Colon (tissue), 2 donors: ENCODE measurements around the gene COL27A1.

Experiments
- FAIRE-seq: peaks from 2 replicates; lab custom pipeline; 2012; peaks lifted over from hg19 to GRCh38; lab: Jason Lieb, UNC
- donor health status: control.
- donor health status: control.

The COL27A1 gene

DNA sequence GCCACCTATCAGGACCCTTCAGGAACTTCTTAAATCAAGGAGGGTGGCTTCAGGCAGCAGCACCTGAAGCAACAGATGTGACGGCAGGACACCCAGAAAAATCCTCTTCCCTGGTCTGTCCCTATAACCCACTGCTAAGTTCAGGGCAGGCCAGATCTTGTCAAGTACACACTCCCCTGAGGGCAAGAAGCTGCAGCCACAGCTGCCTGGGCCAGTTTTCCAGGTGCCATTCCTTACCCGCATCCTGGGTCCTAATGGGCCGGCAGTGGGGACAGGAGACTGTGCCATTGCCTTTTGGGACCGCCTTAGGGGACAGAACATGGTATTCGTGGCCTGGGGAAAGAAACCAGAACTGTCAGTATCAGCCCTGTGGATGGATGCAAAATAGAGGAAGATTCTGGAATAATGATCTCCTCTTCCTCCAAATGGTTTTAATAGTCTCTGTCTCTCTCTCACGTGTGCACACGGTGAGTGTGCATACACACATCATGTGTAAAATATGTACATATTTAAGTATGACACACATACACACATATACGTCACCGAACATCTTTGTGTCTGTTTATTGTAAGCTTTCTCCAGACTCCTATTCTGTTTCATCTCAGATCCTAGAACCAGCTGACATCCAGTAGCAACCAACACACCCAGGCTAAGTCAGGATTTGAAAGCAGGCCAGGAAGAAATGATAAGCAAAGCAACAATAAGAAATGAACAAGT is 188.3 kb downstream of the COL27A1 start:
- no peak for FAIRE-seq

DNA sequence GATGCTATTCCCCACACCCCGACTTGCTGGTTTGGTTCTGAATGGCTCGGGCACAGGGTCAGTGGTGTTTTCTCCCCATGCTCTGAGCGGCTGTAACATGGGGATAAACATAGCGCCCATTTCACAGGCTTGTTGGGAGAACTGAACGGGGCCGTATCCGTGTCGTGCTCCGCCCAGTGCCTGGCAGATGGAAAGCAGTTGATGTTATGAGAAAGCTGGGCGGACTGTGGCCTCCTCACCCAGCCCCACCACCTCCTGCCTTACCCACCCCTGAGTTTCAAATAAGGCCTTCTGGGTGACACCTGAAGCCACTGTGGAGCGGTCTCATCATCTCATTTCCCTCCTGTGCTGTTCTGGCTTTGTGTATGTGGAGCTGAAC is 188.8 kb downstream of the COL27A1 start:
- no peak for FAIRE-seq

DNA sequence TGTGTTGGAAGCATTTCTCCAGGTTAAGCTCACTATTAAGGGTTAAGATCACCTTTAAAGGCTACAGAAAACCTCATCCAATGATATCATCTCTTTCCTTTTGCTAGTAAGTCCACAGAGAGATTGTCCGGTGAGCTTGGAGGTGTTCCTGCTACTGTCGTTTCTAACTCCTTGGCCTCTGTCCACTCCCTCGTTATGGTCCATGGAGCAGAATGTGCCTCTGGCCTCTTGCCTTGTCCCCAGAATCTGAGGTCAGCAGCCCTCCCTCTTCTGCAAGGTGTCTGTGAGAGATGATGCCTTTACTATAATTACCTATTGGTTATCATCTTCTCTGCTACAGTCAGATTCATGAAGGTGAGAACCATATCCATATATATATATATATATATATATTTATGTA is 189.4 kb downstream of the COL27A1 start:
- FAIRE-seq = no peak

DNA sequence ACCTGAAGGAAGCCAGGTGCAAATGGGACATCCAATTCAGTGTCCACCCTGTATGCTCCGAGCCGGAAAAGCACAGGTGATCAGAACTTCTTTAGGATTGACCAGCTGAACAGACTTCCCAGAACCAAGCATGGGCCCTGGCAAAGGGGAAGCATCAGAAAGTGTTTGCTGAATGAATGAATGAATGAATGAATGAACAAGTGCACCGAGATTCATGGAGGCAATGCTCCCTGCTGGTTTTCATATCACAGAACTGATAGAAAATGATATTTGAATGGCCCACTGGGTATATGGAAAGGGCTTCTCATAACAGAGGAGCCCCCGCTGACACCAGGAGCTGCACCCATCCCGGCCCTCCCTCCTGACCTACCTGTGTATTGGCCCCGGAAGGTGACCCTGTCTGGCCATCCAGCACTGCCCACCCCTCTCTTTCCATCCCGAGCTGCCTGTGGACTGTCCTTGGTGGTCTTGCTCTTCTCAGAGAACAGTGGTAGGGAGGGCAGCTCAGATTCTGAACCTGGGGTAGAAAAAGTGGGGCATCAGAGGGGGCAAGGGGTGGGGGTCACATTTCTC is 190.2 kb downstream of the COL27A1 start:
- FAIRE-seq = no peak

DNA sequence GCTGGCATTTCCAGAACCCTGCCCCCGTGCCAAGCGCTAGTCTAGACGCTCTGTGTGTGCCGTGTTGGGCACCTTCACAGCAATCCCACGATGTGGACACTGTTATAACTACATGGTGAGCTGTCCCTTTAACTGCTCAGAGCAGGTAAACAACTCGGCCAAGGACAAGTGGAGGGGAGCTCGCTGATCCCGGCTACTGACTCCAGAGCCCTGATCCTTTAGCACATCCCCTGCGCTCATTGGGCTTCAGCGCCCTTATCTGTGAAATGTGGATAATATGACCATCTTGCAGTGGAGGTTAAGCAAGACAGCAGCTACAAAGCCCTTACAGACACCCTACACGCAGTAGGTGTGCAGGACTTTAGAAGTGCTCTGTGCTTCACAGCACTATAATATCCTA is 190.8 kb downstream of the COL27A1 start:
- no peak for FAIRE-seq

DNA sequence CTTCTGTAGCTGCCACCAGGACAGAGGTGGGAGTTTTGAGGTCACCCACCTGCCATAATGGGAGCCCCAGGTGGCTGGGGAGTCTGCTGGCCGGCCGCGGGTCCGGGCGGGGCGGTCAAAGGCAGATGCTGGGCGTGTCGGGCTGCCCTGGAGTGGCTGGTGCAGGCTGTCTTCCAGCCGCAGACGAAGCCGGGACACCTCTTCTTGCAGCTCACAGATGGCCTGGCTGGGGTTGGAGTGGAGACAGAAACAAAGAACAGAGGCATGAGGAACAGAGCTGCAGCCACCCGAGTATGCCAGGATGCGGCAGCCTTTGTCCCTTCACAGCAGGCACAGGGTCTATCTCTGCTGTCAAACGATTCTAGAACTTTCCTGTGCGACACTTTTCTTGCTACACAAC is 192.3 kb downstream of the COL27A1 start:
- no peak for FAIRE-seq

DNA sequence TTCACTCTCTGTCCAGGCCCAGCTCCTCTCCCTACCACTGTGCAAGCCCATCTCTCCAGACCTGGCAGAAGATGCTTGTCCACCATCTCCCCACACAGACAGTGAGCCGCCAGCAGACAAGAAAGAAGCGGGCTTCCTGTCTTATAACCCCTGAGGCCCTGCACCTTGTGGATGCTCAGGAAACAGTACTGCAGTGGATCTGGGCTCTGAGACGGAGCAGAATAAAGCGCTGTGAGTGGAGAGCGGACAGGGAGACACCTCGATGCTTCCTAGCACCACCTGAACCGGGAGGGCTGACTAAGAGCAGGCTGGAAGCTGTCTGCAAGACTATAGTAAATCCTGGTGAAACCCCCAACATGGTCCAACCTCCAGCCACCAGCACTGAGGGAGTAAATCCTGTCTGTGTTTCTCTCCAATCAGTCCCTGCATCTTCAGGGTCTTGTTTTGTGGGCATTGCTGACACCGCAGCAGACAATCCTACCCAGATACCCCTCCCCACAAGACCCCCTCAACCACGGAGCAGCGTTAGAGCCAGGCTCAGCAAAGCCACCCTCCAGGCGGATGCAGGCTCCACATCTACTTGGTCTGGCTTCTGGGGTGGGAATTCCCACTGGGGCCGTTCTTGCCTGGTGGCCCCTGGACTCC is 193.0 kb downstream of the COL27A1 start:
- no peak for FAIRE-seq

DNA sequence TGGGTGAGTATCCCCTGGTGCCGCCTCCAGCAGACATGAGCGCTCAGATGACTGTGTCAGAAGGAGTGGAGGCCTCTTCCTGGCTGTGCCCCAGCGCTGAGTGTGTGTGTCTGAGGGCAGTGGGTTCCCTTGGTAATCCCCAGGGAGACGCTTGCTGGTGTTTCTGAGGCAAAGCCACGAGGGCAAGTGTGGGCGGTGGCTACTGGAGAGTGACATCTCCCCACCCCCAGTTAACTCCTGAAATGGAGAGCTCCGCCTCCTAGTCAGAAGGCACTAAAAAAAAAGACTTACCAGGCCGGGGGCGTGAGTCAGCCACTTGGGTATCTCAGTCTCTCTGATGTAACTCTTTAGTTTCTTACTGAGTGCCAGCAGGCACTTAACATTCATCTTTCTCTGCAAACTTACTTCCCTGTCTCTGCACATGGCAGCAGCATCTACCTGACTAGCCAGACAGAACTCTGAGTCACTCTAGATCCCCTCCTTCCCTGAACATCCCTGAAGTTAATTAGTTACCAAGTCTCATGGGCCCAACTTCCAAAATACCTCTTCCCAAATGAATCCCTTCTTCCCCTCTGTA is 193.7 kb downstream of the COL27A1 start:
- FAIRE-seq = no peak

DNA sequence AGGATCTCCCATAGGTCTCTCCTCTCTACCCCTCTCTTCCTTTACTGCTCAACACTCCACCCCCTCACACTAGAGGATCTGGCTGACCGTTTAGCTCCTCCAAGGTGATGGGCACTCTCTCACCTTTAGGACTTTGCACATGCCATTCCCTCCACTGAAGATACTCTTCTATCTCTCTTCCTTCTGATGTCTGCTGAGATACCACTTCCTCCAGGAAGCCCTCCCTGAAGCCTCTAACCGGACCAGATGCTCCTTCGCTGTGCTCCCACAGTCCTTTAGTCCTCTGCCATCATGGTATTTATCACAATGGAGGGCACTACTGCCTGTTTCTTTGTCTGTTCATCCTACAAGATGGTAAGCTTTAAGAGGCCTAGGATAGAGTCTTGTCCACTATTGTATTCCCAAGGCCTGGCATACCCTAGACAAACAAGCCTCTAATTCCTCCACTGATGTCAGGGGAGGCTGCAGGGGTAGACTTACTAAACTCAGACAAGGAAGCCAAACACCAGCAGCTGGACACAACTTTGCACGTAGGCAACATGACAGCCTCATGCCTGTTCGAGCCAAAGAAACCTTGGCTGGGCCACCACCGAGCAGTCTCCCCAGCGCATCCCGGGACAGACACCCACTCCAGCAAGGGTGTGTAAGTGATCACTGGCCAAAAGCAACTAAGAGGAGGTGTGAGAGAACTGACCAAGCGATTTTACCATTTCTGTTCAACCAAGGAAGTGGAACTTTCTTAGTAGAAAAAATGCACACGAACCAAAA is 194.6 kb downstream of the COL27A1 start:
- no peak for FAIRE-seq

DNA sequence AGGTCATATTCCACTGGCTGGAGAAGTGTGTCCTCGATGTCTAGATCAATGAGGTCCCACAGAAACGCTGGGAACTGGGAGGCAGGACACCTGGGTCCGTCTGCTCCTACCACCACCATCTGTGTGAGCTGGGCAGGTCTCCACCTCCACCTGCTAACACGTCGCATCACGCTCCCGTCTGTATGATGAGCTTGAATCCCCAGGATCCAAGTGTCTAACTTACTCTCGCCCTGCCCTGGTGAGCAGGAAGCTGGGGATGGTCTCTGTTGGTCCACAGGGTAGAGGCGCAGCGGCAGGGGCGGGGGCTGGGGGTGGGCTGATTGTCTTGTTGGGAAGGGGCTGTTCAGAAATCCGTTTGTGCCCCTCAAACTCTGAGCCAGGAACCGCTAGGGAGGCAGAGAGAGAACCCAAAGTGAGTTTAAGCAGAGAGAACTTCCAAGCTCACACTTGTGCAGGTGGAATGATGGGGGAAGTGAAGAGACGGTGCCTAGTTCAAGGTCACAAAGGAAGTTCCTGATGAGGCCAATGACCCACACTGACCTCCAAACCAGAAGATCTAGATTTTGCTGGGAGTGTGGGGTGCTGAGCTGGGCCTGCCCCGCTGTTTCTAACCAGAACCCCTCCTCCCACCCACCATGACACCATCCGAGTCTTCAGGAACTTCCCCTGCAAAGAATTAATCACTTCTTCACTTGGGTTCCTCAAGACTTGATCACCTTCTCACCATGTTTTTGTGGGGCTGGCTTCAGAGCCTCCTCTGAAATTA is 195.5 kb downstream of the COL27A1 start:
- FAIRE-seq = no peak

DNA sequence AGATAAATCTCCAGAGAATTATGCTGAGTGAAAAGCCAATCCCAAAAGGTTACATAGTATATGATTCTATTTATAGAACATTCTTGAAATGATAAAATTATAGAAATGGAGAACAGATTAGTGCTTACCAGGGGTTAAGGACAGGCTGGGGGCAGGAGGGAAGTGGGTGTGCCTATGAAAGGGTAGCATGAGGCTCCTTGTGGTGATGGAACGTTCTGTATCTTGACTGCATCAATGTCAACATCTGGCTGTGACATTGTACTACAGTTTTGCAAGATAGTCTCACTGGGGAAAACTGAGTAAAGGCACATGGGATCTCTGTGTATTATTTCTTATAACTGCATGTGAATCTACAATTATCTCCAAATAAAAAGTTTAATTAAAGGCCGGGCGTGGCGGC is 196.6 kb downstream of the COL27A1 start:
- FAIRE-seq = no peak

DNA sequence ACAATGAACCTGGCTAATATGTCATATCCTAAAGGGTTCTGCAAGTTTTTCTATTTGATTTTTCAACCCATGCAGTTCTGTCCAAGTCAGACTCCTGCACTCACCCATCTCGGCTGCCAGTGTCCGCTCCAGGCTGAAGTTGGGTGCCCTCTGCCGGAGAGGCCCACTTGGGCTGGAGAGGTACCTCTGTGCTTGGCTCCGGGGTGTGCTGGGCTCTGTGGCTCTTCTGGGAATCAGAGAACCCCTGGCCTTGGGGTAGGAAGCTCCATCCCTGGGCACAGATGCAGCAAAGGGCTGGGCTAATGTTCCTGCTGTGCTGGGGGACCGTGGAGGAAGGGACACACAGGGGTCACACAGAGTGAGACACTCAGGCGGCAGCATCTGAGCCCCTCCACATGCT is 200.5 kb downstream of the COL27A1 start:
- FAIRE-seq = no peak

DNA sequence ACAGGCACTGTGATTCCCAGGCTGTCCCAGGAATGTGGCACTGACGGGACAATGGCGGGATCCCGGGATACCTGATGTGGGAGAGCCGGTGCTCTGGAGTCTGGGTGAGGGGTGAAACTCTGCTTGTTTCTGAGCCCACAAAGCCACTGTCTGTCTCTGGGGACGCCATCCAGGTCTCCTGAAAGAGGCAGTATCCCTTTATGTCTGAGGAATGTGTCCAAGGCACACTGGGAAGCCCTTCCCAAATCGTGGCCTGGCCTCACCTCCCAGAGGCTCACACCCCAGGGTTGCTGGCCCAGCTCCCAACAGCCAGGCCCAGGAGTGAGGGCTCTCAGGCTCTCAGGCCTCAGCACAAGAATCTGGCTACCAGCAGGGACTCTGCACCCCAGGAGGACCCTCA is 201.5 kb downstream of the COL27A1 start:
- FAIRE-seq = no peak

DNA sequence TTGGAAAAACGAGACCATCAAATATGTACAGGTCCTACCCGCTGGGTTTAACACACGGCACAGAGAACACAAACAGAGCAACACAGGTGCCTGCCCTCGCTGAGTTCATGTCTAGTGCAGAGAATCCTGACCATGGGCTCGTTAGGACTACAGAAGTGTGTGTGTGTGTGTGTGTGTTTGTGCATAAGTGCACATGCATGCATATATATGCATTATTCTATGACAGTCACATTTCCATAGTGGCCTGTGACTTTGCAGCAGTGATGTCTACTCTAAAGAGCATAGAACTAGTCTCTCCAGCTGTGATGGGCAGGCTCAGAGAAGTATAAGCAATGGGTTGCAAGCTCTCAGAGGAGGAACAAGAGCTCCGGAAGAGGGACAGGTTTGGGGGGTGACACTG is 202.0 kb downstream of the COL27A1 start:
- no peak for FAIRE-seq

DNA sequence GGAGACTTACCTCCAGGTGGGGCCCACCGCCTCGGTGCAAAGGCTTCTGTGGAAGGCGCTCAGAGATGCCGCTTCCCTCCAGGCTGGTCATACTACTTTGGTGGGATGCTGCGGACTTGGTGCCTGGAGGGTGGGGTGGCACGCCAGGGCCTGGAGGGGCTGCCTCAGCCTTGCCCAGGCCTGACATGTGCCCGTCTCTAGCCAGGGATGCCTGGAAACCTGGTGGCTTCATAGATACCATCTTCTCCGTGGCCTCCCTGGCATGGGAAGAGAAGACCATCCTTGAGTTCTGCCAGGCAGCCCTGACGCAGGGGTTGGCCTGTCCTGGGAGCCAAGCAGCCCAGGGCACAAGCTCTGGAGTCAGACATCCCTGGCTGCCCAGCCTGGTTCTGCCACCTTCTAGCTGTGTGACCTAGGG is 202.6 kb downstream of the COL27A1 start:
- FAIRE-seq = no peak

DNA sequence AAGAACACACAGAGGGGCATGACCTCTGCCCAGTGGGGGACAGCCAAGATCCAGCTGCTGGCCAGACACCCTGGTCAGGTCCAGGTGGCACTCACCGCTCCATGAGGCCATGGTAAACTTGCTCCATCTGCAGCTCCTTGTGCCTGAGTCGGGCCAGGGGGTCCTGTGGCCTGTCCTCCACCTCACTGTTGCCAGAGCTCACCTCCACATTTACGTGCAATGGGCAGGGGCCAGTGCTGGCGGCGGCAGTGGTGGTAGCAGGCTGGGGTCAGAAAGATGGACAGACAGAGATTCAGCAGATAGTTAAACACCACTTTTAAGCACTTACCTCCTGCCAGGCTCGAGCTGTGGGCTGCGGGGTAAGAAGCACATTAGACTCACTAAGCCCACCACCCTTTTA is 204.5 kb downstream of the COL27A1 start:
- FAIRE-seq = no peak

DNA sequence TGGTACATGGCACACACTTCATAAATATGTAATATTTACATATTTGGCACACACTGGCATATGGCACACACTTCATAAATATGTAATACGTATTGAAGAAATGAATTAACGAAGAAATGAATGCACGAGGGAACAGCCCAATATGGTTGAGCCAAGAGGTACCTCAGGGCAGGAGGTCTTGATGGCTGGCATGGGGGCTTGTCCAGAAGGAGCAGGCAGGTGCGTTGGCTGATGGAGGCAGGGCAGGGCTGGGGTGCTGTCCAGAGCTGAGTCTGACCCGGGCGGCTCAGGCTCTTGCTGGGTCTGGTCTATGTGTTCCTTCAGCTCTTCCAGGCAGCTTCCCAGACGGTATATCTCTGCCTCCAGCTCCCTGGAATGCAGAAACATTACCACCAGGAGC is 206.2 kb downstream of the COL27A1 start:
- no peak for FAIRE-seq
